Natural killer cell treated with Interleukin-12 subunit alpha and Interleukin-12 subunit beta and Interleukin-15 and Interleukin-18, amount 100 ng/mL, for 72 hours (primary cell): Measurements from ENCODE around the gene HDDC2. TPM values are rescaled to one million over a fixed set of nuclear protein-coding genes. Genes with fewer than 3 reads are reported as not detected.
A peak's percentile ranks its signal among the peaks of the same experiment; 100 is the strongest.

Experiments used
- ATAC-seq, 2 donors: fragments of 150-1000 bp; cut with Tn5 transposase in 1 of 2; sonication (Bioruptor Pico), chemical (Tn5 transposase) in 1 of 2; 2 replicates each; pipeline ENCODE4 v1.10.0; 2021
- DNase-seq: peaks from one replicate; pipeline ENCODE4 v3.0.0; 2022; ENCODE audit warnings: low spot score
- H3K27ac Mint-ChIP-seq, 2 donors: 1 replicate in 1 of 2; 2 replicates in 1 of 2; pipeline ENCODE4 v1.8.0; 2022; ENCODE audit warnings: mixed read lengths in 2 of 2, mild to moderate bottlenecking in 1 of 2, moderate library complexity in 1 of 2
- H3K27me3 Mint-ChIP-seq, 2 donors: 1 replicate in 1 of 2; 2 replicates in 1 of 2; pipeline ENCODE4 v1.8.0; 2022; ENCODE audit warnings: mixed read lengths in 2 of 2
- H3K36me3 Mint-ChIP-seq: one replicate; pipeline ENCODE4 v1.8.0; 2022; ENCODE audit warnings: mixed read lengths
- H3K4me1 Mint-ChIP-seq, 2 donors: 1 replicate in 1 of 2; 2 replicates in 1 of 2; pipeline ENCODE4 v1.8.0; 2022; ENCODE audit warnings: low read depth in 2 of 2, mixed read lengths in 2 of 2, mild to moderate bottlenecking in 1 of 2
- H3K4me3 Mint-ChIP-seq: one replicate; pipeline ENCODE4 v1.8.0; 2022; ENCODE audit warnings: mixed read lengths
- H3K9me3 Mint-ChIP-seq: 2 replicates; pipeline ENCODE4 v1.8.0; 2022; ENCODE audit warnings: mixed read lengths
- total RNA-seq, 2 donors: library from RNA; stranded (reverse); gene quantifications; one replicate each; pipeline ENCODE4 v1.2.3, GENCODE V29; 2022

The HDDC2 gene, protein sequence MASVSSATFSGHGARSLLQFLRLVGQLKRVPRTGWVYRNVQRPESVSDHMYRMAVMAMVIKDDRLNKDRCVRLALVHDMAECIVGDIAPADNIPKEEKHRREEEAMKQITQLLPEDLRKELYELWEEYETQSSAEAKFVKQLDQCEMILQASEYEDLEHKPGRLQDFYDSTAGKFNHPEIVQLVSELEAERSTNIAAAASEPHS
- total RNA-seq, result 10 to 100 TPM; 36.8 to 44.0 TPM

DNA sequence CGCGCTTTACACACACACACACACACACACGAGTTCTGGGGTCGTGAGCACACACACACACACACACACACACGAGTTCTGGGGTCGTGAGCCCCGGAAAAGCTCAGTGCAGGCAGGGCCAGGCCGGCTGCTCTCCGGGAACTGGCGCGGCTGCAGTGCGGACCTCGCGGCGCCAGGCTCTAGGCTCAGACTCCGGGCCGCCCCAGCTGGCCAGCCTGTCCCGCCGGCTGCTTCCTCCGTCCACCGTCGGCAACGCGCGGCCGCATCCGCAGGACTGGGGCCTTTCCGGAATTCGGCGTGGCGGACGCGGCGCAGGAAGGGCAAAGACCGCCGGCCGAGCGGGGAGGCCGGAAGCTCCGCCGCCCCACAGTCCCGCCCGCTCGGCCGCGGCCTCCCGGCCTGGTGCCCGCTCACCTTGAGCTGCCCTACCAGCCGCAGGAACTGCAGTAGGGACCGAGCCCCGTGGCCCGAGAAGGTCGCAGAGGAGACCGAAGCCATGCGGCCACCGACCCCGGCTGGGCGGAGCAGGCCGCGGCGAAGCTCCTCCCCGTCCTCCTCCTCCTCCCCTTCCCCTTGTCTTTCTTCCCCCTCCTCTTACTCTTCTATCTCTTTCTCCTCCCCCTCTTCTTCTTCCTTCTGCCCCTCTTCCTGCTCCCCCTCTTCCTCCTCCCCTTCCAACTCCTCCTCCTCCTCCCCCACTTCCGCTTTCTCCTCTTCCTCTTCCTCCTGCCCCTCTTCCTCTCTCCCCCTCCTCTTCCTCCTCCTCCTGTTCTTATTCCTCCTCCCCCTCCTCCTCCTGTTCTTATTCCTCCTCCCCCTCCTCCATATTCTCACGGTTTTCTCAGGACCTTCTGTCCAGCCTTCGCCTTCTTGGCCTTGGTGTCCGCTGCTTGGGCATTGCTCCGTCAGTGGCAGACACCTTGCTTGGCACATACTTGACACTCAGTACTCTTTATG lies at the start of gene HDDC2:
HDDC2 (minus strand) TSS at position 533 of the 957 bp plus-strand sequence; CDS start at position 498, 35 bp downstream.
- ATAC-seq (peak; percentile 91 to 92), DNase-seq (peak; percentile 89)
- H3K27me3 Mint-ChIP-seq, result peaks cover 0 to 10% of the 10 kb centered on the region in 2 donors
- peaks cover 5% of the 10 kb centered on the region for H3K9me3 Mint-ChIP-seq
- H3K36me3 Mint-ChIP-seq, result peaks cover 25% of the 10 kb centered on the region
- H3K4me3 Mint-ChIP-seq, result peak within 1 kb of the TSS; percentile 95
- peak within 1 kb of the TSS; percentile 95 to 96 for H3K27ac Mint-ChIP-seq
- H3K4me1 Mint-ChIP-seq, result peaks cover 41 to 47% of the 10 kb centered on the region in 2 donors

DNA sequence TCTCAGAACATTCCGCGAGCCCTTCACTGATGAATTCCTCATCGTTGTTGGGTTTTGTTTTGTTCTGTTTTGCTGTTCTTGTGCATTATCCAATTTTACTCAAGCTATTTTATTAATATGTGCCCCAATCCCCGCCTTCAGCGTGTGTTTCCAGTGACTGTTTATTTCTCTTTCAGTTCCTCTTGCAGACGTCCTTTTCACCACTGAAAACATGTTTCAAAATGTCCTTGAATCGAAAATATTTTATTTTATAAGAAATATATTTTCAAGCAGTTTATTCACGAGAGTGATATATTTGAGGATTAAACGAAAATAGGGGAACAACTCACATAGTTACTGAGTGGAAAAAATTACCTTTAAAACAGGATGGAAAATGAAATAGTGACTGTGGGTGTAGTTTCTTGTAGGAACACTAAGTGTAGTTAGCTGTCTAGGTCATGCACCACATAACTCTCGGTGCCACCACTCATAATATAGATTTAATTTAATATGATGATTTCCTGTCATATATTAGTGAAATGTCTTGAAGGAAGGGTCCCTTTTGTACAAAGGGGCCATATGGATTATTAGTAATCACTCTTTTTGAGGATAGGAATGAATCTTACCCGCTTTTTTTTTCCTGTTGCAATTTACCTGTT lies 45.3 kb upstream of the HDDC2 start:
- DNase-seq (no peak), ATAC-seq (no peak)
- peaks cover 0 to 3% of the 10 kb centered on the region in 2 donors for H3K27me3 Mint-ChIP-seq
- no peak overlapping the region for H3K27ac Mint-ChIP-seq
- H3K36me3 Mint-ChIP-seq, result no peaks in the 10 kb centered on the region
- no peaks in the 10 kb centered on the region for H3K4me1 Mint-ChIP-seq
- H3K4me3 Mint-ChIP-seq, result no peak overlapping the region
- no peaks in the 10 kb centered on the region for H3K9me3 Mint-ChIP-seq

DNA sequence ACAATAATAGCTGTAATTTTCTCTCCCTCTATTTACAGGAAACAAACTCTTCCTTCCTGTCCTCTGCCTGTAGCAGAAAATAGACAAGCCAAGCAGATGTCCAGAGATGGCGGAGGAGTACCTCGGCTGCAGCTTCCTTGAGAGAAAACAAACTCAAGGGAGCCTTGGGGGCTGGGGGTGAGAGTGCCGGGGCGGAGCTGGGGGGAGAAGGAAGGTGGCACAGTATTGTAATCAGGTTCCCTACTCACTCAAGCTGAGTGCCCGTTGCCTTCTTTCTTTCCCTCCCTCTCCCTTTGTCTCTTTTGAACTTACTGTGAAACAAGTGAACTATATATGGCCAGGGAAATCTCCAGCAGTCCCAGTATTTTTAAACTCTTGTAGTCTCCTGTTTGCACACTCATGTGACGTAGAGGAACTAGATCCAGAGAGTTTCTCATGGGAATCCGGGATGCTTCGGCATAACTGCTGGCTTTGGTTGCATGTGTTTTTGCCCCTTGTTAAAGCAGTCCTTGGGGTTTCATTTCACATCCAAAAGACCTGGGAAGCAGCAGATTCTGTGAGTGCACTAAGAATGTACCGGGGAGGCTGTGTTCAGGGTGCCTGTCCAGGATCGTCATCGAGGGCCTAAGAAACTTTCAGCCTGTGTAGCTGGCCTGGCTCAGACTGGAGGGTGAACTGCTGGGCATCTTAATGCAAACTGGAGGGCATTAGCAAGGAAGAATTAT lies 44.6 kb upstream of the HDDC2 start:
- Mint-ChIP-seq H3K36me3 (no peaks in the 10 kb centered on the region), H3K27ac (no peak overlapping the region), H3K4me1 (no peaks in the 10 kb centered on the region), H3K9me3 (no peaks in the 10 kb centered on the region), H3K4me3 (no peak overlapping the region), H3K27me3 (no peaks in the 10 kb centered on the region)
- ATAC-seq, result peak in 1 of 2 donors; percentile 28
- no peak for DNase-seq

DNA sequence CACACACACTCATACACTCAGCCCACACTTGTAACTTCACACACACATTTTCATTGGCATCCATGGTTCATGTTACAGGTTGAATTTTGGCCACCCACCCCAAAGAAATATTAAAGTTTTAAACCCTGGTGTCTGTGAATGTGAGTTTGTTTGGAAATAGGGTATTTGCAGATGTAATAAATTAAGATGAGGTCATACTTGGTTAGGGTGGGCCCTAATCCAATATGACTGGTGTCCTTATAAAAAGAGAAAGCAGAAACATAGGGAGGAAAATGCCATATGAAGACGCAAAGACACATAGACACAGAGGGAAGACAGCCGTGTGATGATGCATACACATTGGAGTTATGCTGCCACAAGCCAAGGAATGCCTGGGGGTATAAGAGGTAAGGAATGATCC lies 39.7 kb upstream of the HDDC2 start:
- H3K9me3 Mint-ChIP-seq, result no peaks in the 10 kb centered on the region
- ATAC-seq (no peak), DNase-seq (no peak)
- peaks cover 13 to 16% of the 10 kb centered on the region in 2 donors for H3K27me3 Mint-ChIP-seq
- H3K4me1 Mint-ChIP-seq, result no peaks in the 10 kb centered on the region
- no peak overlapping the region for H3K4me3 Mint-ChIP-seq
- no peaks in the 10 kb centered on the region for H3K36me3 Mint-ChIP-seq
- no peak overlapping the region for H3K27ac Mint-ChIP-seq

DNA sequence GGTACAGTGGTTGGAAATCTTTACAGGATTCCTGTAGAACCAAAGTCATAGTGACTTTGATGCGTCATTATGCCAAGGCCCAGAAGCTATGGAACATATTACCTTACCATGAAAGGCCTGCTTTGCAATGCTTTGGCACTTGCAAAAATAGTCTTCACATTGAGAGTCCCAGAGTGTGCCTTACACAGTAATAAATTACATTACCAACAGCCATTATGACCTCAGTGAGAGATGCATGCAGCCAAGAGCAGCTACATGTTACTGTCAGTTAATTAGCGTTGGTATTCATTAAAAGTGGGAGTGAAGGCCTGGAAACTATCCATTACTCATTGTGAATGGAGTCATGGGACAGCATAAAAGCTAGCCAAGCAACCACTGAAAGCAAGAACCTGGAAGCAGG lies 39.2 kb upstream of the HDDC2 start:
- Mint-ChIP-seq H3K4me3 (no peak overlapping the region), H3K27me3 (peaks cover 14 to 18% of the 10 kb centered on the region in 2 donors), H3K27ac (no peak overlapping the region), H3K36me3 (no peaks in the 10 kb centered on the region), H3K4me1 (no peaks in the 10 kb centered on the region), H3K9me3 (no peaks in the 10 kb centered on the region)
- DNase-seq (no peak), ATAC-seq (no peak)

DNA sequence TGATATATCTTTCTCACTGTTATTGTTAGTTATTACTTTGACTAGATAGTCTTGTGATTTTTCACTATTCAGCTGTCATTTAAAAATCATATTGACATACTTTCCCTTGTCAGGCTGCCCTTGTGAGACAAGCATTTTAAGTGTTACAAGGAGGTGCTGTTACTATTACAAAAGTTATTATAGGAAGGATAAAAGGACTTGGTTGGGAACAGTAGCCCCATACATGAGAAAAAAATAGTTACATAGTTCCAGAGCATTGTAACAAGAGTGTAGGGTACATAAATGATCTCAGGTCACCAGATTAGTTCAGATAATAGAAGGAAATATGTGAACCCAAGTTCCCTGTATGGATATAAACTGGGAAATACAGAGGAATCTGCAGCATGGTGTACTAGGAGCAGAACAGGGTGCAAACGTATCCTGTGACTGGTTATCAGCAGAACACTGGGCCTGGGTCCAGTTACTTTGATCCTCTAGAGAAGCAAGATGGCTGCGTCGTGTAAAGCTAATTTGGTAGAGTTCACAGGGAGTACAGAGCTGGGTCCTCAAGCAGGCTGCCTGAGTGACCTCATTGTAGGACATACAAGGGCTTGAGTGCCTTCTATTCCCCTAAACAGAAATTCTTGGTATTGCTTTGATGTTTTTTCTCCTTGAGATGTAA lies 38.5 kb upstream of the HDDC2 start:
- H3K4me3 Mint-ChIP-seq, result no peak overlapping the region

DNA sequence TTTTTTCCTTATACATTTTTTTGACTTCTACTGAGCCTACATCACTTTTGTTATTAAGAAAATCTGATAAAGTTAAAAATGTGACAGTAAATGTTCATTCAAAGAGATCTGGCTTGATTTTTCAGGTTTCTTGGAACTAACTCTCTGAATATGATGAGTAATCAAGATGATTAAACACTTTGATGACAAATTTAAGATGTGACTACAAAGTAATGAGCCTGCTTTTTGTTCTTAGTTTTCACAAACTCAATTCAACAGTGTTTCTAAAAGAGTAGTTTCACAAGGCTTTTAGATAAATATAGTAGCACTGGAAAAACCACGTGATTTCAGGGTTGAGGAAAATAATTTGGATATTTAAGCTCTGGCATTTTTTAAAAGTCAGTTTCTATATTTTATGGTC lies 37.9 kb upstream of the HDDC2 start:
- DNase-seq (no peak), ATAC-seq (no peak)
- Mint-ChIP-seq H3K4me1 (no peaks in the 10 kb centered on the region), H3K36me3 (no peaks in the 10 kb centered on the region), H3K4me3 (no peak overlapping the region), H3K9me3 (no peaks in the 10 kb centered on the region), H3K27ac (no peak overlapping the region), H3K27me3 (peaks cover 22 to 29% of the 10 kb centered on the region in 2 donors)

More for the DNA sequence above, 38.5 kb upstream of the HDDC2 start:
- Mint-ChIP-seq H3K9me3 (no peaks in the 10 kb centered on the region), H3K4me1 (no peaks in the 10 kb centered on the region), H3K36me3 (no peaks in the 10 kb centered on the region), H3K27ac (no peak overlapping the region), H3K27me3 (peaks cover 21 to 25% of the 10 kb centered on the region in 2 donors)
- ATAC-seq (no peak), DNase-seq (no peak)

DNA sequence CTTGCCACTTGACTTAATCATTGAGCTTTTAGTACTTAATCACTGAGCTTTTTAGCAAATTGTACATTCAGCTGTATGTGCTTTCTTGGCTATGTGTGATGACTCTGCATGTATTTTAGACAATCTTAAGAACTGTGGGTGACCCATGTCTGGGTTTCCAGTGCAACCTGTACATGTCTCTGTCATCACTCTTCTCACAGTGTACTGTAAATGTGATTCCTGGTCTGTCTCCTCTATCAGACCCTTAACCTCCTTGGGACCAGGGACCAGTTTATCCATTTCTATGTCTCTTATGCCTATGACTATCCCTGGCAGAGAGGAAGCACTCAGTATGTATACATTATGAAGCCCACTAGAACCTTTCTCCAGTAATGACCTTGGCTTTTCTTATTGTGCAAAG lies 36.6 kb upstream of the HDDC2 start:
- Mint-ChIP-seq H3K9me3 (no peaks in the 10 kb centered on the region), H3K4me1 (no peaks in the 10 kb centered on the region), H3K36me3 (no peaks in the 10 kb centered on the region), H3K4me3 (no peak overlapping the region), H3K27me3 (peaks cover 22 to 37% of the 10 kb centered on the region in 2 donors), H3K27ac (no peak overlapping the region)
- ATAC-seq (no peak), DNase-seq (peak; percentile 51)

DNA sequence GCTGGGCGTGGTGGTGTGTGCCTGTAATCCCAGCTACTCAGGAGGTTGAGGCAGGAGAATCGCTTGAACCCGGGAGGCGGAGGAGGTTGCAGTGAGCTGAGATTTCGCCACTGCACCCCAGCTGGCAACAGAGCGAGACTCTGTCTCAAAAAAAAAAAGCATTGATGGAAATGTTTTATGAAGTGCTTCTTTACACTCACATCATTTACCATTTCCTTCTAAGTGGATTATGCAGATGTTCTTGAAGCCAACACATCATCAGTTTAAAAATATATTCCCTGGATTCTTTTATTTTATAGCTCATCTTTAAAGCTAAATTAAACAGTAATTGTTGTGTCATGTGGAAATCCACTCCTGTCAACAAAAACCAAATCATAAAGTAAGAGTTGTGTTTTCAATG lies 35.9 kb upstream of the HDDC2 start:
- peaks cover 26 to 43% of the 10 kb centered on the region in 2 donors for H3K27me3 Mint-ChIP-seq
- no peaks in the 10 kb centered on the region for H3K36me3 Mint-ChIP-seq
- no peak overlapping the region for H3K4me3 Mint-ChIP-seq
- no peaks in the 10 kb centered on the region for H3K4me1 Mint-ChIP-seq
- H3K9me3 Mint-ChIP-seq, result no peaks in the 10 kb centered on the region
- no peak overlapping the region for H3K27ac Mint-ChIP-seq
- DNase-seq (no peak), ATAC-seq (no peak)

DNA sequence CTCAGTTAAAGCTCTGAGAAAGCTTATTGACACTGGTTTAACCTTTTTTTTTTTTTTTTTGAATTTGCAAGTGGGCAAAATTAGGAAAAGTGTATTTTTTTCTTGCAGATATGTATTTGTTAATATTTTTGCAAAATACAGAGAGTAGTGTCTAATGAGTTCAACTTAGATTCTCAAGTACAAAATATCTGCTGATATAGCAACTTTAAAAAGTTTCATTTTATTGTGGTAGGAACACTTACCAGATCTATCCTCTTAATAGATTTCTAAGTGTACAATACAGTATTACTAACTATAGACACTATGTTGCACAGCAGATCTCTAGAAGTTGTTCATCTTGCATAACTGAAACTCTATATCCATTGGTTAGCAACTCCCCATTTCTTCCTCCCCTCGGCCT lies 30.9 kb upstream of the HDDC2 start:
- Mint-ChIP-seq H3K9me3 (no peaks in the 10 kb centered on the region), H3K27ac (no peak overlapping the region), H3K27me3 (peaks cover 41 to 60% of the 10 kb centered on the region in 2 donors), H3K4me1 (no peaks in the 10 kb centered on the region), H3K4me3 (no peak overlapping the region), H3K36me3 (no peaks in the 10 kb centered on the region)
- ATAC-seq (no peak), DNase-seq (no peak)

DNA sequence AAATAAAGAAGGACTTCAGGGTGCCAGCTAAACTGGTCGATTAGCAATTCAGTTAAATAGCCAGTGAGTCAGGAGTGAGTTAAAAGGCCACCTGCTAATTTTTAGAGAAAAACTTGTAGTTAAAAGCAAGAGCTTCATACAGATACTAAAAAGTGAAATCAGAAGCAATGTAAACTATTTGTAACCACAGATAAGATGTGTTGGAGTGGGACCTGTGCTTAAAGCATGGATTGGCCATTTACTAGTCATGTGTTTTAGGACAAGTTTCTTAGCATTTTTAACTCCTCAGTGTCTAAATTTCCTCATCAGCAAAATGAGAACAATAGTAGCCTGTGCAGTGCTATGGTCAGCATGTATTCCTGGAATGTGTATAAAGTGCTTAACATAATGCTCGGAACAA lies 23.8 kb upstream of the HDDC2 start:
- no peak overlapping the region for H3K4me3 Mint-ChIP-seq
- H3K27ac Mint-ChIP-seq, result no peak overlapping the region
- DNase-seq, result no peak
- H3K27me3 Mint-ChIP-seq, result peaks cover 25 to 32% of the 10 kb centered on the region in 2 donors
- no peaks in the 10 kb centered on the region for H3K4me1 Mint-ChIP-seq
- no peaks in the 10 kb centered on the region for H3K9me3 Mint-ChIP-seq
- no peaks in the 10 kb centered on the region for H3K36me3 Mint-ChIP-seq
- no peak for ATAC-seq

DNA sequence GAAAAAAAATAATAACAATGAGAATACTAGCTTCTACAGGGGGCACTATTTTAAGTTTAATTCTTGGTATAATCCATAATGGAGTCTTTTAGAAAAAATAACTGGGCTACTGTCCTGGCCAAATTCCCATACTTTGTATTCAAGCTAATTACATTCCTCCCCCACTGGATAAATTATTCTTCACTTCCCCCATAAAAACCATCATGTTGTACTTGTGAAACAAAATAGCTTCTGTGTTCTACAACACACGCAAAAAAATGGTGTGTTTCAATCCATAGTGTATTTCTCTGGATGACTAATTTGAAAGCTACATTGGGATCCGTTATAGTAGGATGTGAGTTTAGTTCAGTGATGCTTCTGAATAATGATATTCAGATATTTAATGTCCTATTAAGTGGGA lies 21.6 kb upstream of the HDDC2 start:
- H3K4me3 Mint-ChIP-seq, result no peak overlapping the region
- peaks cover 22 to 27% of the 10 kb centered on the region in 2 donors for H3K27me3 Mint-ChIP-seq
- ATAC-seq (no peak), DNase-seq (no peak)
- H3K9me3 Mint-ChIP-seq, result no peaks in the 10 kb centered on the region
- H3K36me3 Mint-ChIP-seq, result no peaks in the 10 kb centered on the region
- no peak overlapping the region for H3K27ac Mint-ChIP-seq
- no peaks in the 10 kb centered on the region for H3K4me1 Mint-ChIP-seq

DNA sequence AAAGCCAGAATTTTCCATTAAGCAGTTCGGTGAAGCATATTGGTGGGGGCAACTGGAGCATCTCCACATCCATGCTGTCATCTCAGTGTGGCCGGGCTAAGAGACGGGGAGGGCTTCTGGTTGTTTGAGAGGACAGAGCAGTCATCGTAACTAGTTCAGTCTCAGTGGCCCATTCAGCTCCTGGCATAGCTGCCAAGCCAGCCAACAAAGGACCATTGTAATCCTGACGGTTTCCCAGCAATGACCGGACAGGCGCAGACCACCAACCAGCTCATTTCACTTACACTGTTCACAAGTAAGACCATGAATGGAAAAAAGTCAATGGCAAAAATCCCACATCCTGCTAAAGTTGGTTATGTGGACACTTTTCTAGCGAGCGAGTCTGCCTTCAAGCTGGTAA lies 14.9 kb upstream of the HDDC2 start:
- no peak overlapping the region for H3K27ac Mint-ChIP-seq
- H3K9me3 Mint-ChIP-seq, result no peaks in the 10 kb centered on the region
- ATAC-seq, result no peak
- no peak overlapping the region for H3K4me3 Mint-ChIP-seq
- H3K36me3 Mint-ChIP-seq, result no peaks in the 10 kb centered on the region
- H3K27me3 Mint-ChIP-seq, result peaks cover 11 to 14% of the 10 kb centered on the region in 2 donors
- H3K4me1 Mint-ChIP-seq, result no peaks in the 10 kb centered on the region
- DNase-seq, result no peak
